Esophagus (tissue), 2 donors: ENCODE data around the gene SSR1. TPM values are rescaled to one million over a fixed set of nuclear protein-coding genes. Genes with fewer than 3 reads are reported as not detected.
"Not testable (repeated sequence)": the region's sequence is repeated elsewhere in the genome, so short reads cannot be mapped to it uniquely, and the experiment has no call there.

ENCODE experiments used
- H3K27ac ChIP-seq, 2 donors: one replicate each; pipeline ENCODE4 v1.5.1; 2013; ENCODE audit warnings: low read depth in 2 of 2, mild to moderate bottlenecking in 2 of 2, inconsistent platforms in 1 of 2, low read length in 1 of 2, moderate library complexity in 1 of 2
- H3K27me3 ChIP-seq, 2 donors: one replicate each; pipeline ENCODE4 v1.6.1; 2013; ENCODE audit warnings: low read length in 2 of 2, control low read depth in 1 of 2, mild to moderate bottlenecking in 1 of 2; ENCODE audit not compliant: insufficient read depth in 2 of 2, control insufficient read depth in 1 of 2
- H3K36me3 ChIP-seq, 2 donors: one replicate each; pipeline ENCODE4 v1.6.1; 2013; ENCODE audit warnings: low read length in 1 of 2; ENCODE audit not compliant: control insufficient read depth in 2 of 2, insufficient read depth in 2 of 2
- H3K4me1 ChIP-seq, 2 donors: one replicate each; pipeline ENCODE4 v1.6.1; 2013; ENCODE audit warnings: low read length in 1 of 2; ENCODE audit not compliant: control insufficient read depth in 2 of 2, insufficient read depth in 2 of 2
- H3K4me3 ChIP-seq, 2 donors: one replicate each; pipeline ENCODE4 v1.5.1; 2013; ENCODE audit warnings: low read length in 2 of 2, mild to moderate bottlenecking in 2 of 2, low read depth in 1 of 2, moderate library complexity in 1 of 2
- H3K9me3 ChIP-seq, 2 donors: one replicate each; pipeline ENCODE4 v1.6.1; 2013; ENCODE audit warnings: mild to moderate bottlenecking in 2 of 2, low read depth in 1 of 2, low read length in 1 of 2, moderate library complexity in 1 of 2; ENCODE audit not compliant: control insufficient read depth in 2 of 2, insufficient read depth in 1 of 2
- WGBS, 2 donors: extraction: QIAGEN DNeasy Blood & Tissue Kit; methylation state at CpG; one replicate each; pipeline ENCODE4 v1.1.7; 2013; 5-methylcytosine and 5-hydroxymethylcytosine counted together
- polyA plus RNA-seq, 2 donors: library from polyadenylated mRNA; stranded (reverse); fragments of 200-250 nt; gene quantifications; one replicate each; pipeline ENCODE4 v1.2.3, GENCODE V29; 2013
- donor health status: healthy with polysubstance abuse.
- donor health status: Bipolar disorder and iron deficiency.

The SSR1 gene
- polyA plus RNA-seq, 2 donors = 14.4 to 47.4 TPM

DNA sequence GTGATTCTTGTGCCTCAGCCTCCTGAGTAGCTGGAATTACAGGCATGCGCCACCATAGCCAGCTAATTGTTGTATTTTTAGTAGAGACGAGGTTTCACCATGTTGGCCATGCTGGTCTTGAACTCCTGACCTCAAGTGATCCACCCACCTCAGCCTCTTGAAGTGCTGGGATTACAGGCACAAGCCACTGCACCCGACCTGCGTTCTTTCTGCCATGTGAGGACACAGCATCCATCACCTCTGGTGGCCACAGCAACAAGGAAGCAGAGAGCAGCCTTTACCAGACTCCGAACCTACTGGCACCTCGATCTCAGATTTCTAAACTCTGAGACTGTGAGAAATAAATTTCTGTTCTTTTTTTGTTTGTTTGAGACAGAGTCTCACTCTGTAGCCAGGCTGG is 8.9 kb upstream of the SSR1 start:
- H3K27ac ChIP-seq, H3K36me3 ChIP-seq, H3K4me3 ChIP-seq, H3K9me3 ChIP-seq, H3K4me1 ChIP-seq, H3K27me3 ChIP-seq: not testable (repeated sequence)
- 89 to 90% methylated on average over 6 of the region's 6 CpGs for WGBS, 2 donors

DNA sequence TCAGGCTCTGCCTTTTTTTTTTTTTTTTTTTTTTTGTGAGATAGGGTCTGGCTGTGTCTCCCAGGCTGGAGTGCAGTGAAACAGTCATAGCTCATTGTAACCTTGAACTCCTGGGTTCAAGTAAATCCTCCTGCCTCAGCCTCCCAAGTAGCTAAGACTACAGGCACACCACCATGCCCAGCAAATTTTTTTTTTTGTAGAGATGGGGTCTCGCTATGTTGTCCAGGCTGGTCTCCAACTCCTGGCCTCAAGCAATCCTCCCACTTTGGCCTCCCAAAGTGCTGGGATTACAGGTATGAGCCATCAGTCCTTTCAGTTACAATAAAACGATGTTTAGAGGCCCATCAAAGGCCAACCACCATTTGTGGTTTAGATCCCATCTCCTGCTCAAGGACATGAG is 6.4 kb upstream of the SSR1 start:
- WGBS, 2 donors = 89% methylated on average over 2 of the region's 2 CpGs
- H3K4me1 ChIP-seq, H3K9me3 ChIP-seq, H3K27me3 ChIP-seq, H3K36me3 ChIP-seq, H3K4me3 ChIP-seq, H3K27ac ChIP-seq: not testable (repeated sequence)

DNA sequence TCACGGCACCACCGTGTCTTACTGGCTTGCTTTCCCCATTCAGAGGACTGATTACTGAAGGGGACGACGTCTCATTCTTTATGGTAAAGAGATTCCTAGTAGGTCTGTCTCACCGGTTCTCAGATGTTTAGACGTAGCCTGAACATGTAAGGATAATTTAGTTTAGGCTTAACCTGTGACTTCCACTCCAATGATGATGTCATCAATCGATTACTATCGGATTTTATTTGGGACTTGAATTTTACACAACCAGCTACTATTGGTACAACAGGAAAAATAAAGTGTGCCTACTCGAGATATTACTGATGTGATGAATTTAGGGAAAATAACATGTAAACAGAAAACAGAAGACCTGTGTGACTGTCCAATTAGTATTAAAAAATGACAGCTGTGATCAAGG is 4.5 kb upstream of the SSR1 start:
- Histone ChIP-seq H3K4me1 (peaks cover 0 to 3% of the 10 kb centered on the region in 2 donors), H3K9me3 (no peaks in the 10 kb centered on the region), H3K4me3 (no peak overlapping the region), H3K27ac (no peak overlapping the region), H3K36me3 (no peaks in the 10 kb centered on the region), H3K27me3 (no peaks in the 10 kb centered on the region)
- WGBS, 2 donors = 75 to 78% methylated on average over 9 of the region's 9 CpGs

DNA sequence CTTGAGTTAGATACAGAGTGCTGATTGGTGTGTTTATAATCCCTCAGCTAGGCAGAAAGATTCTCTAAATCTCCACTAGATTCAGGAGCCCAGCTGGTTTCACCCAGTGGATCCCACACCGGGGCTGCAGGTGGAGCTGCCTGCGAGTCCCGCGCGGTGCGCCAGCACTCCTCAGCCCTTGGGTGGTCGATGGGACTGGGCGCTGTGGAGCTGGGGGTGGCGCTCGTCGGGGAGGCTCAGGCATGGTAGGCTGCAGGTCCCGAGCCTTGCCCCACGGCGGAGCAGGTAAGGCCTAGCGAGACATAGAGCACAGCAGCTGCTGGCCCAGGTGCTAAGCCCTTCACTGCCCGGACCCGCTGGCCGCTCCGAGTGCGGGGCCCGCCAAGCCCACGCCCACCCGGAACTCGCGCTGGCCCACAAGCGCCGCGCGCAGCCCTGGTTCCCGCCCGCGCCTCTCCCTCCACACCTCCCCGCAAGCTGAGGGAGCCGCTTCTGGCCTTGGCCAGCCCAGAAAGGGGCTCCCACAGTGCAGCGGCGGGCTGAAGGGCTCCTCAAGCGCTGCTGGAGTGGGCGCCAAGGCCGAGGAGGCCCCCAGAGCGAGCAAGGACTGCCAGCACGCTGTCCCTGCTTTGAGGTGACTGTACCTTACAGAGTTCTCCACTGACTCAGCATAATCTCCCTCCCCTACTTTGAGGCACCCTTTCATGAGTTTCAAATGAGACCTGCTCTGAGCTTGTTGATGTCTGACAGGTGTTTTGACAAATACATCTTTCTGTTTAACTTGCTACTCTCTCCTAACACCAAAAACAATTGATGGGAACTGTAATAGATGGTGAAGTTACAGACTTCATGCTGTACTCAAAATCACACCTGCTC is 3.9 kb upstream of the SSR1 start:
- Histone ChIP-seq H3K9me3 (no peaks in the 10 kb centered on the region), H3K4me1 (peaks cover 0 to 3% of the 10 kb centered on the region in 2 donors), H3K27me3 (no peaks in the 10 kb centered on the region), H3K4me3 (no peak overlapping the region), H3K36me3 (no peaks in the 10 kb centered on the region), H3K27ac (no peak overlapping the region)
- WGBS, 2 donors = 95 to 96% methylated on average over 33 to 41 of the region's 41 CpGs

DNA sequence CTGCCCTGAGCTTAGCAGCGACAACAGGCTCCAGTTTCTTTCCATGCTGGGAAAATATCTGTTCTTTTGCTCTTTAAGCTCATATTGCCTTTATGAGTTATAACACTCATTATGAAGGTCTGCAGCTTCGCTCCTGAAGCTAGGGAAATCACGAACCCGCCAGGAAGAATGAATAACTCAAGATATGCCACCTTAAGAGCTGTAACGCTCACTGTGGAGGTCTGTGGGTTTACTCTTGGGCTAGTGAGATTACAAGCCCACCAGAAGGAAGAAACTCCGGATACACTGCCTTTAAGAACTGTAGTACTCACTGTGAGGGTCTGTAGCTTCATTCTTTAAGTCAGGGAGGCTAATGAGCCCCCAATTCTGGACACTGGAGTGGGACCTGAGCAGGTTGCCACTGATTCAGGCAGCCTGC is 3.0 kb upstream of the SSR1 start:
- Histone ChIP-seq H3K27ac (no peak overlapping the region), H3K4me3 (no peak overlapping the region), H3K9me3 (no peaks in the 10 kb centered on the region), H3K36me3 (no peaks in the 10 kb centered on the region), H3K27me3 (no peaks in the 10 kb centered on the region), H3K4me1 (peaks cover 0 to 3% of the 10 kb centered on the region in 2 donors)
- 88 to 92% methylated on average over 6 of the region's 6 CpGs for WGBS, 2 donors

DNA sequence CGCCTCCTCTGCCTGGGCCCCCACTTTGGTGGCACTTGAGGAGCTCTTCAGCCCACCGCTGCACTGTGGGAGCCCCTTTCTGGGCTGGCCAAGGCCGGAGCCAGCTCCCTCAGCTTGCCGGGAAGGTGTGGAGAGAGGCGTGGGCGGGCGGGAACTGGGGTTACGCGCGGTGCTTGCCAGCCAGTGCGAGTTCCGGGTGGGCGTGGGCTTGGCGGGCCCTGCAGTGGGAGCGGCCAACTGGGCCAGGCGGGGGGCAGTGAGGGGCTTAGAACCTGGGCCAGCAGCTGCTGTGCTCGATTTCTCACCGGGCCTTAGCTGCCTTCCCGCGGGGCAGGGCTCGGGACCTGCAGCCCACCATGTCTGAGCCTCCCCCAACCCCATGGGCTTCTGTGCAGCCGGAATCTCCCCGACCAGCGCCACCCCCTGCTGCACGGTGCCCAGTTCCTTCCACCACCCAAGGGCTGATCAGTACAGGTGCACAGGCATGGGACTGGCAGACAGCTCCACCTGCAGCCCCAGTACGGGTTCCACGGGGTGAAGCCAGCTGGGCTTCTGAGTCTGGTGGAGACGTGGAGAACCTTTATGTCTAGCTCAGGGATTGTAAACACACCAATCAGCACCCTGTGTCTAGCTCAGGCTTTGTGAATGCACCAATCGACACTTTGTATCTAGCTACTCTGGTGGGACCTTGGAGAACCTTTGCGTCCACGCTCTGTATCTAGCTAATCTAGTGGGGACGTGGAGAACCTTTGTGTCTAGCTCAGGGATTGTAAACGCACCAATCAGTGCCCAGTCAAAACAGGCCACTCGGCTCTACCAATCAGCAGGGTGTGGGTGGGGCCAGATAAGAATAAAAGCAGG is 2.3 kb upstream of the SSR1 start:
- 87 to 88% methylated on average over 32 to 34 of the region's 34 CpGs for WGBS, 2 donors
- not testable (repeated sequence) for H3K27me3 ChIP-seq, H3K27ac ChIP-seq, H3K9me3 ChIP-seq, H3K4me3 ChIP-seq, H3K4me1 ChIP-seq, H3K36me3 ChIP-seq

DNA sequence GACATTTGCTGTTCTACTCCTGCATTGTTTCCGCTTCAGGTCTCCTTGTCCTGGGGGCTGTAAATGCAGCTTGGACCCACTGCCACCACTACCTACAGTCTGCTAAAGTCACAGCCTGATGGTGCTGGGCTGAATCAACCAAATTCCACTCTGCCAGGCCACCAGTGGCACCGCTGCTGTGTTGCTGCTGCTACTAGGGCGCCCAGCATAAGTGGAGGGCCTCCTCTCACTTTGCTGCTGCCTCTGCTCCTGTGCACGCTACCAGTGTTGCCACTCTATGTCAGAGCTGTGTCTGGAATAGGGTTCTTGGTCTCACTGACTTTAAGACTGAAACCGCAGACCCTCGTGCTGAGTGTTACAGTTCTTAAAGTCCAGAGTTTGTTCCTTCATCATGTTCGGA is 1.4 kb upstream of the SSR1 start:
- Histone ChIP-seq H3K4me3 (no peak overlapping the region), H3K36me3 (peaks cover 0 to 2% of the 10 kb centered on the region in 2 donors), H3K27ac (no peak overlapping the region), H3K27me3 (no peaks in the 10 kb centered on the region), H3K4me1 (peaks cover 0 to 3% of the 10 kb centered on the region in 2 donors), H3K9me3 (no peaks in the 10 kb centered on the region)
- WGBS, 2 donors = 96 to 99% methylated on average over 7 of the region's 7 CpGs

DNA sequence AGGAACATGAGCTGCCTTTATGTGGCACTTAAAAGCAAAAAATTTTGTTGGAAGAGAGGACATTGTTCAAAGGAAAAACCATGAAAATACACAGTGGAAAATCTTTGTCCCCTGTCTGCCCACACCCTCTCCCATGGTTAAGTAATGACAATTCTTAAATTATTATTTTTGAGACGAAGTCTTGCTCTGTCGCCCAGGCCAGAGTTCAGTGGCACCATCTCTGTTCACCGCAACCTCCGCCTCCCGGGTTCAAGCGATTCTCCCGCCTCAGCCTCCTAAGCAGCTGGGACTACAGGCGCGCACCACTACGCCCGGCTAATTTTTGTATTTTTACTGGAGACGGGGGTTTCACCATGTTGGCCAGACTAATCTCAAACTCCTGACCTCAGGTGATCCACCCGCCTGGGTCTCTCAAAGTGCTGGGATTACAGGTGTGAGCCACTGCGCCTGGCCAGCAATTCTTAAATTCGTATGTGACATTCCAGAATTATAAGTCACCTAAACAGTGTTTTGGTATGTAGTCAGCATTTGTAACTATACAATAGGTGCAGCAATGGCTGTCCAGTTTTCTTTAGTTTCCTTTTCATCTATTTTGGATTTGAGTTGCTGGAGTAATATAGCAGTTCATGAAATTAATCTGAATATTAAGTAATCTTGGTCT is 636 bp upstream of the SSR1 start:
- WGBS, 2 donors = 81 to 85% methylated on average over 15 of the region's 15 CpGs
- Histone ChIP-seq H3K4me3 (peak overlapping the region; percentile 88 to 100), H3K27me3 (no peaks in the 10 kb centered on the region), H3K4me1 (peaks cover 0 to 3% of the 10 kb centered on the region in 2 donors), H3K27ac (peak overlapping the region; percentile 85 to 94), H3K9me3 (no peaks in the 10 kb centered on the region), H3K36me3 (peaks cover 0 to 3% of the 10 kb centered on the region in 2 donors)

DNA sequence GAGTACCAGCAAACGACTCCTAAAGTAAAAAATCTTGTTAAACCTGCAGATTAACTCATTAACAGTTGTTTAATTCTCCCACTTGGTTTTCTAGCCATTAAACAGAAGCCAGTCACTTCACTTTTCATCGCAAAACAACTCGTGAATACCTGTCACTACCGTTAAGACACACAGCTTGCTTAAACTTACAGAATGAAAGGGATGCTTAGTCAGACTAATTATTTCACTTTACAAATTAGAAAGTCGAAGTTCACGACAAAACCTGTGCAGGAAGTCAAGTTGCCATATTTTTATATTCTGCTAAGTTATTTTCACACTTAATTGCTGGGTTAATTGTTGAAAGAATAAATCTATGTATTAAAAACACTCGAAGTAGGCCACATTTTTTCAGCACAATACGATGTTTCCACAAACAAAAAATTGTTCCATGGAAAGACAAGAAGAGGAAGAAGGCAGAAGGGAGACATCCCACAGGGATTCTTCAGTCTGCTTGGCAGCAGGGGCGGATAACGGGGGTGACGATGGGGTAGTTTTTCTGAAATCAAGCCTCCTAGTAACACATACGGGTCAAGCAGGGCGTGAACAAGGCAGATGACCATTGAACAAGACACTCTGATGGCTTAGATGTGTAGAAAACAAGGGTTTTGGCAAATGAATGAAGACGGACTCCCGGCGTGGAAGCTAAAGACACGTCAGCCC is 933 bp downstream of the SSR1 start:
- peak overlapping the region; percentile 88 to 100 for H3K4me3 ChIP-seq
- 1 to 2% methylated on average over 17 of the region's 17 CpGs for WGBS, 2 donors
- peaks cover 3 to 4% of the 10 kb centered on the region in 2 donors for H3K36me3 ChIP-seq
- H3K4me1 ChIP-seq = peaks cover 0 to 3% of the 10 kb centered on the region in 2 donors
- H3K9me3 ChIP-seq = no peaks in the 10 kb centered on the region
- H3K27ac ChIP-seq = peak overlapping the region; percentile 94 to 96
- no peaks in the 10 kb centered on the region for H3K27me3 ChIP-seq
